ENCODE results near the gene NFATC2IP. TPM values are rescaled to one million over a fixed set of nuclear protein-coding genes. Genes with fewer than 3 reads are reported as not detected.
A peak's percentile ranks its signal among the peaks of the same experiment; 100 is the strongest.
"Not testable (repeated sequence)": the region's sequence is repeated elsewhere in the genome, so short reads cannot be mapped to it uniquely, and the experiment has no call there.

The NFATC2IP gene
- total and polyA plus RNA-seq, 2 of the 4 experiments (the other 2 are of a cell fraction): 10.0 to 29.1 TPM

DNA sequence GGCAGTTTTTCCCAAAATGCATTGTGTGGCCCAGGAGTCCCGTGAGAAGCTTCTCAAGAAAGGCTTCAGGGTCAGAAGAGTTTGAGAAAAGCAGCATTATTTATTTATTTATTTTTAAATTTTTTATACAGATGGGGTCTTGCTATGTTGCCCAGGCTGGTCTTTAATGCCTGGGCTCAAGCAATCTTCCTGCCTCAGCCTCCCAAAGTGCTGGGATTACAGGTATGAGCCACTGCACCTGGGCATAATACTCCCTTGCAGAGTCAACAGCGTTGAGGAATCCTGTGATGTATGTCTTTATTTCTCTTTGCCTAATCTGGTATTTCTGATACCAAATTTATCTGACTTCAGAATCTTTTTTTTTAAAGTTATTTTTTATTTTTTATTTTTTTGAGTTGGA lies 49.3 kb downstream of the NFATC2IP start:
- Histone ChIP-seq H3K36me3 (ENCODE audit: control insufficient read depth, insufficient read depth, low read length) (no peaks in the 10 kb centered on the region), H4K5ac (ENCODE audit: low read depth, low read length) (no peak overlapping the region), H2AFZ (replicated peaks; ENCODE audit: low read length, poor library complexity) (no peak overlapping the region), H3K14ac (replicated peaks; ENCODE audit: low read depth, low read length) (no peak overlapping the region), H3K9me1 (ENCODE audit: insufficient read depth, low read length) (0 out of 2 replicates have a peak, but pooled peaks cover 2% of the 10 kb centered on the region), H3K23ac (ENCODE audit: low read depth, low read length) (no peak overlapping the region), H3K27me3 (ENCODE audit: control insufficient read depth, insufficient read depth, low read length) (peaks cover 4% of the 10 kb centered on the region), H2BK15ac (ENCODE audit: low read depth, low read length) (no peak overlapping the region), H3K9me3 (ENCODE audit: control insufficient read depth, insufficient read depth, low read length) (no peaks in the 10 kb centered on the region), H3K4me2 (ENCODE audit: low read depth, low read length) (no peak overlapping the region), H4K8ac (ENCODE audit: low read depth in 2 of 2, low read length in 2 of 2) (no peak overlapping the region), H2AK5ac (ENCODE audit: low read depth, low read length) (no peak overlapping the region), H3K4ac (ENCODE audit: low read depth, low read length) (no peak overlapping the region), H3K79me1 (ENCODE audit: low read depth in 1 of 2, low read length in 2 of 2) (no peaks in the 10 kb centered on the region), H2AK9ac (replicated peaks; ENCODE audit: low read depth, low read length, poor library complexity) (no peak overlapping the region), H3K4me1 (ENCODE audit: control insufficient read depth, insufficient read depth, low read length) (no peaks in the 10 kb centered on the region), H3K9ac (ENCODE audit: low read depth, low read length) (no peak overlapping the region), H4K20me1 (ENCODE audit: insufficient read depth, low read length) (no peaks in the 10 kb centered on the region), H2BK120ac (ENCODE audit: low read depth, low read length) (no peak overlapping the region), H2BK20ac (ENCODE audit: low read depth, low read length) (no peak overlapping the region), H4K91ac (ENCODE audit: insufficient read depth, low read depth, low read length) (no peak overlapping the region), H2BK5ac (ENCODE audit: low read depth, low read length, poor library complexity, severe bottlenecking) (no peak overlapping the region), H3K4me3 (ENCODE audit: insufficient read depth, low read depth, low read length) (no peak overlapping the region), H3K56ac (ENCODE audit: extremely low read depth, insufficient read depth, low read length) (no peak overlapping the region), H3K18ac (ENCODE audit: low read depth, low read length) (no peak overlapping the region), H3K27ac (ENCODE audit: insufficient read depth, low read length) (no peak overlapping the region)
- DNase-seq (no peak), ATAC-seq (ENCODE audit: low read depth) (no peak)
- intact Hi-C loops (cut with micrococcal nuclease) (no loop called here), dilution Hi-C loops (cut with HindIII; ENCODE audit: low sequenced_read_pairs, unreplicated experiment) (no loop called here), in situ Hi-C loops (cut with MboI; ENCODE audit: low sequenced_read_pairs) (no loop called here)
- no peak for TF ChIP-seq MAZ (IDR thresholded peaks at IDR 0.05; ENCODE audit: borderline replicate concordance, low read depth, low read length)
- TF ChIP-seq MXI1 (IDR thresholded peaks at IDR 0.05; ENCODE audit: borderline replicate concordance, low read depth, low read length): no peak
- ChIA-PET POLR2A (ENCODE audit: unreplicated experiment) (no interaction called here), CTCF (no interaction called here)
- no CpG with 5 or more reads among the region's 2 CpGs for WGBS, 2 experiments (ENCODE audit: extremely low coverage in 2 of 2, insufficient read length in 1 of 2)
- BruUV-seq (replicated peaks): no TSS peak

DNA sequence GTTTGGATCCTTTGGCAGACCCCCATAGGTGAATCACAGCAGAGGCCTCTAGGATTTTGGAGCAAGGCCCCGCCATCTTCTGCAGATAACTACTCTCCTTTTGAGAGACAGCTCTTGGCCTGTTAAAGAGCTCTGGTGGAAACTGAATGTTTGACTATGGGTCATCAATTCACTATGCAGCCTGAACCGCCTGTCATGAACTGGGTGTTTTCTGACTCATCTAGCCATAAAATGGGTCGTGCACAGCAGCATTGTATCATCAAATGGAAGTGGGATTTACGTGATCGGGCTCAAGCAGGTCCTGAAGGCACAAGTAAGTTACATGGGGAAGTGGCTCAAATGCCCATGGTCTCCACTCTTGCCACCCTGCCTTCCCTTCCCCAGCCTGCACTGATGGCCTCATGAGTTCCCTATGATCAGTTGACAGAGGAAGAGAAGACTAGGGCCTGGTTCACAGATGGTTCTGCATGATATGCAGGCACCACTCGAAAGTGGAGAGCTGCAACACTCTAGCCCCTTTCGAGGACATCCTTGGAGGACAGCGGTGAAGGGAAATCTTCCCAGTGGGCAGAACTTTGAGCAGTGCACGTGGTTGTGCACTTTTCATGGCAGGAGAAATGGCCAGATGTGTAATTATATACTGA lies 53.9 kb downstream of the NFATC2IP start:
- BruUV-seq (replicated peaks); dilution Hi-C loops (cut with HindIII; ENCODE audit: low sequenced_read_pairs, unreplicated experiment): not testable (repeated sequence)
- CTCF ChIA-PET: interaction anchor here (0.6 kb wide), 1 partner anchor 10 kb away, joined by 3 read pairs; no protein-coding TSS in a partner anchor

More for the DNA sequence above, 53.9 kb downstream of the NFATC2IP start:
- H3K27me3 ChIP-seq (ENCODE audit: control insufficient read depth, insufficient read depth, low read length); H2AK9ac ChIP-seq (replicated peaks; ENCODE audit: low read depth, low read length, poor library complexity); H4K8ac ChIP-seq (ENCODE audit: low read depth in 2 of 2, low read length in 2 of 2); intact Hi-C loops (cut with micrococcal nuclease); H2AFZ ChIP-seq (replicated peaks; ENCODE audit: low read length, poor library complexity); H4K91ac ChIP-seq (ENCODE audit: insufficient read depth, low read depth, low read length); H2BK5ac ChIP-seq (ENCODE audit: low read depth, low read length, poor library complexity, severe bottlenecking); H2BK15ac ChIP-seq (ENCODE audit: low read depth, low read length); H3K27ac ChIP-seq (ENCODE audit: insufficient read depth, low read length); H3K4ac ChIP-seq (ENCODE audit: low read depth, low read length); H3K9me3 ChIP-seq (ENCODE audit: control insufficient read depth, insufficient read depth, low read length); H3K9me1 ChIP-seq (ENCODE audit: insufficient read depth, low read length); H3K56ac ChIP-seq (ENCODE audit: extremely low read depth, insufficient read depth, low read length); H3K23ac ChIP-seq (ENCODE audit: low read depth, low read length); H3K79me1 ChIP-seq (ENCODE audit: low read depth in 1 of 2, low read length in 2 of 2); H2AK5ac ChIP-seq (ENCODE audit: low read depth, low read length); H3K14ac ChIP-seq (replicated peaks; ENCODE audit: low read depth, low read length); H4K5ac ChIP-seq (ENCODE audit: low read depth, low read length); H3K18ac ChIP-seq (ENCODE audit: low read depth, low read length); H3K36me3 ChIP-seq (ENCODE audit: control insufficient read depth, insufficient read depth, low read length); H2BK20ac ChIP-seq (ENCODE audit: low read depth, low read length); H2BK120ac ChIP-seq (ENCODE audit: low read depth, low read length); ATAC-seq (ENCODE audit: low read depth); POLR2A ChIA-PET (ENCODE audit: unreplicated experiment); H4K20me1 ChIP-seq (ENCODE audit: insufficient read depth, low read length); H3K4me3 ChIP-seq (ENCODE audit: insufficient read depth, low read depth, low read length); in situ Hi-C loops (cut with MboI; ENCODE audit: low sequenced_read_pairs); H3K4me2 ChIP-seq (ENCODE audit: low read depth, low read length); H3K9ac ChIP-seq (ENCODE audit: low read depth, low read length); H3K4me1 ChIP-seq (ENCODE audit: control insufficient read depth, insufficient read depth, low read length): not testable (repeated sequence)
- WGBS, 2 experiments (ENCODE audit: extremely low coverage in 2 of 2, insufficient read length in 1 of 2): 30% methylated on average over 2 of the region's 9 CpGs; no CpG with 5 or more reads in 1 of the 2 experiments
- DNase-seq: peak; percentile 25
